ENCODE data around the gene LCN2. TPM values are rescaled to one million over a fixed set of nuclear protein-coding genes. Genes with fewer than 3 reads are reported as not detected.

The LCN2 gene
- total and polyA plus RNA-seq, 9 of the 15 experiments (the other 6 are each of a cell fraction or from before 2014, with no cell fraction given), result 0.10 to 1.2 (median 0.44) TPM; not detected in 1

DNA sequence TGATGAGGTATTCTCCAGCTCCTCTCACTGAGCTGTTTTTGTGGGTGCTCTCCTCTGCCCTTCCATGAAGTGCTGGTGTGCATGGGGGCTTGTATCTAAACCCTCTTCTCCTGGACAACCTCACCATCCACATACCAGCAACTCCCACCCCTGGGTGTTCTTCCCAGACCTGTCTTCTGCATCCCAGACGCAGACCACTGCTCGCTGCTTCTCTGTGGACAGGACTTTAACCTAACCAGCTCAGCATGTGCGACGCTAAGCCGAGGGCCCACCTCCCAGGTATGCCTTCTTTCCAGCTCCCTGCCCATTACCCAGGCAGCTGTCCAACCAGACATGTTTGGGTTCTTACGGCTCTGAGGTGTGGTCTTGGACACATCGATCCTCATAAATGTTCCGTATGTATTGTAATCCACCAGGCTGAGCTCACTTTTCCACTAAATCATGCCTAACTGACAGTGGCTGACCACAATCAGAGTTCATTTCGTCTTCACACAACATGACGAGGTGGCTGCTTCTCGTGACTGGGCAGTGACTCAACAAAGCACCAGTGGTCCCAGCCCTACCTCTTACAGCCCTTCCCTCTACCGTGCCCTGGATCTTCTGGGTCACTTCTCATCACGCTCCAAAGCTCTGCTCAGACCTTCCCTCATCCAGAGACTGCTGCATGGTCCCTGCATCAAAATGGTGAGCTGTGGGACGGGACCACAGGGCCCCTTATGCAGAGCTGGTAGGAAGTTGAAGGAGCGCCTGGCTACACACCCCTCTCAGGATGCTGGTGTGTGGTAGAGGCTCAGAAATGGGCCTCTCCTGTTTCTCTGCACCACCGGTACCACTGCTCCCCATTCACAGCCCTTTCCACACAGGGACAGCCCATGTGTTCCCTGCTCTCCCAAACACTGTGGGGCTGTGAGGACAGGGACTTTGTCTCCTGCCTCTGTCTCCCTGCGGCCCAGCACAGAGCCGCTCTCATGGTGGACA is 12.1 kb upstream of the LCN2 start (continued):
- TF ChIP-seq, protein P1, sequence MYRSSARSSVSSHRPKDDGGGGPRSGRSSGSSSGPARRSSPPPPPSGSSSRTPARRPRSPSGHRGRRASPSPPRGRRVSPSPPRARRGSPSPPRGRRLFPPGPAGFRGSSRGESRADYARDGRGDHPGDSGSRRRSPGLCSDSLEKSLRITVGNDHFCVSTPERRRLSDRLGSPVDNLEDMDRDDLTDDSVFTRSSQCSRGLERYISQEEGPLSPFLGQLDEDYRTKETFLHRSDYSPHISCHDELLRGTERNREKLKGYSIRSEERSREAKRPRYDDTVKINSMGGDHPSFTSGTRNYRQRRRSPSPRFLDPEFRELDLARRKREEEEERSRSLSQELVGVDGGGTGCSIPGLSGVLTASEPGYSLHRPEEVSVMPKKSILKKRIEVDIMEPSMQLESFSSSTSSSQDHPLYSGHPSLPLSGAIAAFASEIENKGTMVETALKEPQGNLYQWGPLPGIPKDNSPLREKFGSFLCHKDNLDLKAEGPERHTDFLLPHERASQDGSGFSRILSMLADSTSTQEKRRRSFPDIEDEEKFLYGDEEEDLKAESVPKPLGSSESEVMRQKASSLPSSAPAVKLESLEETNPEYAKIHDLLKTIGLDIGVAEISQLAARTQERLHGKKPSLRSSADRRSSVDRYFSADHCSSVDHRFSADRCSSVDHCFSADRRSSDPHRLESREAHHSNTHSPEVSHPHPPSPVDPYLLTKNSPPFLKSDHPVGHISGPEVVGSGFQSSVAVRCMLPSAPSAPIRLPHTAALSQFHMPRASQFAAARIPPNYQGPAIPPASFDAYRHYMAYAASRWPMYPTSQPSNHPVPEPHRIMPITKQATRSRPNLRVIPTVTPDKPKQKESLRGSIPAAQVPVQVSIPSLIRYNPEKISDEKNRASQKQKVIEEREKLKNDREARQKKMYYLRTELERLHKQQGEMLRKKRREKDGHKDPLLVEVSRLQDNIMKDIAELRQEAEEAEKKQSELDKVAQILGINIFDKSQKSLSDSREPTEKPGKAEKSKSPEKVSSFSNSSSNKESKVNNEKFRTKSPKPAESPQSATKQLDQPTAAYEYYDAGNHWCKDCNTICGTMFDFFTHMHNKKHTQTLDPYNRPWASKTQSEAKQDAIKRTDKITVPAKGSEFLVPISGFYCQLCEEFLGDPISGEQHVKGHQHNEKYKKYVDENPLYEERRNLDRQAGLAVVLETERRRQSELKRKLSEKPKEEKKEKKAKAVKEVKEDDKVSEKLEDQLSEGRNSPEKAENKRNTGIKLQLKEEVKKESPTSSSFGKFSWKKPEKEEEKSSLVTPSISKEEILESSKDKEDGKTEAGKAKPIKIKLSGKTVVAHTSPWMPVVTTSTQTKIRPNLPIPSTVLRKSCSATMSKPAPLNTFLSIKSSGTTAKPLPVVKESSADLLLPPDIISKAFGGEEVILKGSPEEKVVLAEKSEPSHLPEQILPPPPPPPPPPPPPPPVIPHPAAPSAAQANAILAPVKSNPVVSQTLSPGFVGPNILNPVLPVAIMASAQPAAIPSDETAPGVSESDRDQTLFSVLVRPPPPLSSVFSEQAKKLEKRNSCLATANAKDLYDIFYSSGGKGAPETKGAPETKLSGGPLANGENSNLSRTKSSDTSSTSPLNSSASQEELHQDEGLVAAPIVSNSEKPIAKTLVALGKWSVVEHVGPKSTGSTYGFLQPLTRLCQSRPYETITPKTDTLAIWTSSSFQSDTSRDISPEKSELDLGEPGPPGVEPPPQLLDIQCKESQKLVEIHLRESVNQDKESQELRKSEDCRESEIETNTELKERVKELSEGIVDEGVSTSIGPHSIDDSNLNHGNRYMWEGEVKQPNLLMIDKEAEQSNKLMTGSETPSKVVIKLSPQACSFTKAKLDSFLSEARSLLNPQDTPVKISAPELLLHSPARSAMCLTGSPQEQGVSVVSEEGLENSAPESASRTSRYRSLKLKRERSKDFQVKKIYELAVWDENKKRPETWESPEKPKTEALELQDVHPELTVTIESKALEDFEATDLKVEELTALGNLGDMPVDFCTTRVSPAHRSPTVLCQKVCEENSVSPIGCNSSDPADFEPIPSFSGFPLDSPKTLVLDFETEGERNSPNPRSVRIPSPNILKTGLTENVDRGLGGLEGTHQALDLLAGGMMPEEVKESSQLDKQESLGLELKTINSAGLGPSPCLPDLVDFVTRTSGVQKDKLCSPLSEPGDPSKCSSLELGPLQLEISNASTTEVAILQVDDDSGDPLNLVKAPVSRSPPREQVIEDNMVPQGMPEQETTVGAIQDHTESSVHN (IDR thresholded peaks at IDR 0.05; ENCODE audit: borderline replicate concordance in 1 of 2, low read depth in 1 of 2), result 0 out of 4 replicates have a peak, but pooled peaks of 1 of the 2 experiments have one; percentile 25
- TF ChIP-seq JUND (IDR thresholded peaks at IDR 0.05; ENCODE audit: borderline replicate concordance, low read depth, low read length) (peak; percentile 54; the same call in 1 of the 2 replicates), JUND (tag; IDR thresholded peaks at IDR 0.05; ENCODE audit: borderline replicate concordance, low read depth, low read length) (peak; percentile 60; the same call in 1 of the 3 replicates), KHSRP (IDR thresholded peaks at IDR 0.05) (no peak), MED1 (CRISPR knock-in tag; IDR thresholded peaks at IDR 0.05; ENCODE audit: borderline replicate concordance) (no peak), BACH1 (tag; IDR thresholded peaks at IDR 0.05) (peak; percentile 50; the same call in 1 of the 2 replicates), CREB1 (IDR thresholded peaks at IDR 0.05) (peak; percentile 68), CREB1 (CRISPR knock-in tag; IDR thresholded peaks at IDR 0.05) (peak; percentile 62), C11orf30 (IDR thresholded peaks at IDR 0.05; ENCODE audit: low read depth) (peak; percentile 31), MIER1 (IDR thresholded peaks at IDR 0.05; ENCODE audit: low read depth) (no peak), SMARCE1 (IDR thresholded peaks at IDR 0.05) (peak; percentile 37; the same call in 1 of the 2 replicates), SRSF9 (IDR thresholded peaks at IDR 0.05; ENCODE audit: borderline replicate concordance, low read depth, low read length) (no peak), JUN (IDR thresholded peaks at IDR 0.05; ENCODE audit: borderline replicate concordance, low read depth, low read length) (peak; percentile 56; the same call in 1 of the 2 replicates), JUN (CRISPR knock-in tag; IDR thresholded peaks at IDR 0.05; ENCODE audit: borderline replicate concordance) (no peak), POLR2A (conservative IDR thresholded peaks at IDR 0.05) (no peak)
- TF ChIP-seq, protein P2, sequence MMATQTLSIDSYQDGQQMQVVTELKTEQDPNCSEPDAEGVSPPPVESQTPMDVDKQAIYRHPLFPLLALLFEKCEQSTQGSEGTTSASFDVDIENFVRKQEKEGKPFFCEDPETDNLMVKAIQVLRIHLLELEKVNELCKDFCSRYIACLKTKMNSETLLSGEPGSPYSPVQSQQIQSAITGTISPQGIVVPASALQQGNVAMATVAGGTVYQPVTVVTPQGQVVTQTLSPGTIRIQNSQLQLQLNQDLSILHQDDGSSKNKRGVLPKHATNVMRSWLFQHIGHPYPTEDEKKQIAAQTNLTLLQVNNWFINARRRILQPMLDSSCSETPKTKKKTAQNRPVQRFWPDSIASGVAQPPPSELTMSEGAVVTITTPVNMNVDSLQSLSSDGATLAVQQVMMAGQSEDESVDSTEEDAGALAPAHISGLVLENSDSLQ (IDR thresholded peaks at IDR 0.05), result peak; percentile 94
- TF ChIP-seq, protein P3, sequence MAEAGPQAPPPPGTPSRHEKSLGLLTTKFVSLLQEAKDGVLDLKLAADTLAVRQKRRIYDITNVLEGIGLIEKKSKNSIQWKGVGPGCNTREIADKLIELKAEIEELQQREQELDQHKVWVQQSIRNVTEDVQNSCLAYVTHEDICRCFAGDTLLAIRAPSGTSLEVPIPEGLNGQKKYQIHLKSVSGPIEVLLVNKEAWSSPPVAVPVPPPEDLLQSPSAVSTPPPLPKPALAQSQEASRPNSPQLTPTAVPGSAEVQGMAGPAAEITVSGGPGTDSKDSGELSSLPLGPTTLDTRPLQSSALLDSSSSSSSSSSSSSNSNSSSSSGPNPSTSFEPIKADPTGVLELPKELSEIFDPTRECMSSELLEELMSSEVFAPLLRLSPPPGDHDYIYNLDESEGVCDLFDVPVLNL (CRISPR knock-in tag; IDR thresholded peaks at IDR 0.05; ENCODE audit: low read depth), result no peak
